Stimulated activated CD8-positive, alpha-beta memory T cell treated with anti-CD3 and anti-CD28 coated beads, Interleukin-4, amount 100 ng/mL, for 48 hours (primary cell): Measurements from ENCODE around the gene COL28A1.

Experiments
- DNase-seq: peaks from one replicate; pipeline ENCODE4 v3.0.0-alpha.2; 2020

The COL28A1 gene

DNA sequence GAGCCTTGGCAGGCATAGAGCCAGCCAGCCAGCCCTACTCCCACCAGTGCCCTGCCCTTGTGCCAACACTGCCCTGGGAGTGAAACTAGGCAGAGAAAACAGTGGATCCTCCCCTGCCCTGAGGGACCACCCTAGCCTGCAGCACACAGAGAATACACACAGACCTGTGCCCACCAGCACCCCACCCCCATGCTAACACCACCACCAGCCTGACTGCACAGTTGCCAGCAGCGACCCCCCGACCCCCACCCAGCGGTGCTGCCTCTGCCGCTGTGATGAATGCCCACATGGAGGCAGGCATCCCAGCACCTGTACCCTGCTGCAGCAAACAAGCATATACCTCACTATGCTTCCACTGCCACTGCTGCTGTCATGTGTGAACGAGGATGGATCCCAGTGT is 21.6 kb upstream of the COL28A1 start:
- DNase-seq: no peak

DNA sequence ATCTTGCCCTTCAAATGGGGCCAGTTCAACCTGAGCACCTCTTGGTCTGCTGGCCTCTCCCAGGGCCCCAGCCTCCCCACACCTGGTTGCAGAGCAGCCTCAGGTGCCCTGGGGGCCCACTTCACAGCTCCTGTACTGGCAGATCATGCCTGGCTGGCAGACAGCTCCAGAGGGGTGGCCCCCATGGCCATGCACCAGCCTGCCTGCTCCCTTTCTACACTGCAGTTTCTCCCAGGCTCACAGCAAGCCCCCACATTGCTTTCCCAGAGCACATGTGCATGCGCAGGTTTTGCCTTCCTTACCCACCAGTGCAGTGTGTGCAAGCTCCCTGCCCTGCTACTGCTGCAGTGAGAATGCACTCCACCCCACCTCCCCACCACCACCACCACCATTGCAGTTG is 21.2 kb upstream of the COL28A1 start:
- DNase-seq: no peak

GRCh38 chr7:7554649-7555575 is 19.2 kb upstream of the COL28A1 start:
- DNase-seq: no peak

- DNase-seq: no peak
These were observed 18.4 kb upstream of the COL28A1 start for GRCh38 chr7:7554021-7554432.

- no peak for DNase-seq
These were observed 17.7 kb upstream of the COL28A1 start for GRCh38 chr7:7553386-7553785.

GRCh38 chr7:7552199-7552598 is 16.5 kb upstream of the COL28A1 start:
- no peak for DNase-seq

DNA sequence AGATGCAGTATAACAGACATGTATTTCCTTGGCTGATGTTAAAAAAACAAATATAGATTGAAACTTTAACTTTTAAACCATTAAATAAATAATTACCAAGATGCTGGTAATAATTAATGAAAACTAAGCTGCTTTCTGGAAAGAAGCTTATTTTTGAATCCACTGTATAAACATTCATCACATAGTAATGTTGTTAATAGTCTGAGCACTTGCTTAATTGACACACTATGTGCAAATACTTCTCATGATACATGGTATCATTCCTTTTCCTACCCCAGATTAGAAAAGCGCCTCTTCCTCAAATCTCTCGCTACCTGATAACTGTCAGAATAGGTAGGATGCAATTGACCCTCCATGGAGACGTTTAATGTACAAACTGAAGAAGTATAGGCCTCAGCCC is 15.0 kb upstream of the COL28A1 start:
- no peak for DNase-seq

DNA sequence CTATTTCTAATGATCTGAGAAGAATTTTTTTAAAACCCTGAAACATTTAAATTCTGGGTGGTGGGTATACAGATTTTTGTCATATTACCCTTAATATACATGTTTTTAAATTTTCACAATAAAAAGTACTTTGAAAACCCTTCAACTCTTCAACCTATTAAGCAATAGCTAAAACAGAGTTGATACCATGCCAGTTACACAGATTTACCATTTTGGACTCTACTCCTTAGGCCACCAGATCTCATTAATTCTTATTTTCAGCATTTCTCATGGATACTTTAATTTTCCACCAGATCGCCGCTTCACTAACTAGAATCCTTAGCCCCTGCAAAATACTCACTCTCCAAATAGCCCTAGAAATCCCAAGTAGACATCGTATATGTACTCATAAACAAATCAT is 12.7 kb upstream of the COL28A1 start:
- no peak for DNase-seq

DNA sequence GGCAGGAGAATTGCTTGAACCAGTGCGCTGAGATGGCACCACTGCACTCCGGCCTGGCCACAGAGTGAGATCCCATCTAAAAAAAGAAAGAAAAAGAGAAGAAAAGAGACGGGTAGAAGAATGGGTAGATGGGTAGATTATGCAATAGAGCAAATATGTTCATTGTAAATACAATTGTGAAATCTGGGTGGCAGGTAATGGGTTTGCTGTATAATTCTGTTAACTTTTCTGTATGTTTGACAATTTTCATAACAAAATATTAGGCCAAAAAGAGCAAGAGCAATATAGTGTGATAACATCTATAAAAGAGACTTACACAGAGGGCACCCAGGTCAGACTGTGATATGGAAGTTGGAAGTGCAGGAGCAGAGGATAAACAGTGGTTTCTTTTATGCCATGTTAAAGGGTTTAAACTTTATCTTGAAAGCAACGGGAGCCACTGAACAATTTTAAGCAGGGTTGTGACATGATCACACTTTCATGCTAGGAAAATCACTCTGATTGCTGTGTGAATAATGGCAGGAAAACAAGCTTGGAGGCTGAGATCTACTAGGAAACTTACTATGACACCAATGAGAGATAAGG is 6.7 kb upstream of the COL28A1 start:
- DNase-seq: no peak

DNA sequence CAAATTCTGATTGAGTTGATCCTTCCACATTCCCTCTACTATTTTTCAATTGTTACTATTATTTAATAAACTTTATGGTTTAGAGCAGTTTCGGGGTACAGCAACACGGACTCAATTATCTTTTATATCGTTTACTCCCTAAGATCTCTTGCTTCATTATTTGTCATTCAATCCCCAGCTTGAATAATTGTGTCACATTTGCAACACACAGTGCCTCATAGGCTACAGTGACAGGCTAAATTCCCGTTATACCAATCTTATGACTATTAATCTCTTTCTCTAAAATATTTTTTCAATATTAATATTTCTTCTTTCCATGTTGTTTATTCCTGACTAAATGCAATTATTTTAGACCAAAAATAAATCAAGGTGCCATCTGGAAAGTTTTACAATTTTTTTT is 4.0 kb upstream of the COL28A1 start:
- no peak for DNase-seq

DNA sequence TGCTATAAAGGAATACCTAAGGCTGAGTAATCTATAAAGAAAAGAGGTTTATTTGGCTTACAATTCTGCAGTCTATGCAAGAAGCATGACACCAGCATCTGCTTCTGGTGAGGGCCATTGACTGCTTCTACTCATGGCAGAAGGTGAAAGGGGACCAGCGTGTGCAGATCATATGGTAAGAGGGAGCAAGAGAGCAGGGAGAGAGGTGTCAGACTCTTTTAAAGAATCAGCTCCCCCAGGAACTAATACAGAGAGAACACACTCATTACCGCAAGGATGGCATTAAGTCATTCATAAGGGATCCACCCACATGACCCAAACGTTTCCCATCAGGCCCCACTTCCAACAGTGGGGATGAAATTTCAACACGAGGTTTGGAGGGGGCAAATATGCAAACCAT is 3.5 kb upstream of the COL28A1 start:
- no peak for DNase-seq

- no peak for DNase-seq
These were observed 2.0 kb upstream of the COL28A1 start for GRCh38 chr7:7537711-7538110.

DNA sequence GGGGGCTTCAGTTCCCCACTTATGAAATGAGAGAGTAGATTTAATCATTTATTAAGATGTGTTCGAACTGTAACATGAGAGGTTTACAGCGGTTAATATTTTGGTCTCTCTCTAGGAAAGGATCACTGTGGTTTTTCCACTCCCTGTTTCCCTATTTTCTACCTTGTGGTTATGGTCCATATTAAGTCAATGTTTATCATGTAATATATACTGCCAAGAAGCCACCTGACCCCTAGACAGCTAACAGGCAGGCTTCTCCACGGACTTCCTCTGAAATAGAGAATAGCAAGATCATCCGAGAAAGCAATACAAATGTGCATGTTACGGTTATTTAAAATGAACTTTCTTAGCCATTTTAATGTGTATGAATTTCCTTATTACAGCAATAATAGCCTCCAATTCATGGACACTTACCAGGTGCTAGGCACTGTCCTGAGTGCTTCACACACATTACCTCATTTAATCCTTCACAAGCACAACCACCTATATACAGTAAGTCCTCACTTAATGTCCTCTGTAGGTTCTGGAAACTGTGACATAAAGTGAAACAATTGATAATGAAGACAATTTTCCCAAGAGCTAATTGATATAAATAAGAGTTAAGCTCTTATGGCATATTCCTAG is 835 bp upstream of the COL28A1 start:
- DNase-seq: no peak

GRCh38 chr7:7533831-7534430 is 1.7 kb downstream of the COL28A1 start:
- DNase-seq: no peak

- no peak for DNase-seq
These were observed 6.3 kb downstream of the COL28A1 start for GRCh38 chr7:7529328-7529727.

- no peak for DNase-seq
These were observed 8.6 kb downstream of the COL28A1 start for GRCh38 chr7:7527047-7527446.

DNA sequence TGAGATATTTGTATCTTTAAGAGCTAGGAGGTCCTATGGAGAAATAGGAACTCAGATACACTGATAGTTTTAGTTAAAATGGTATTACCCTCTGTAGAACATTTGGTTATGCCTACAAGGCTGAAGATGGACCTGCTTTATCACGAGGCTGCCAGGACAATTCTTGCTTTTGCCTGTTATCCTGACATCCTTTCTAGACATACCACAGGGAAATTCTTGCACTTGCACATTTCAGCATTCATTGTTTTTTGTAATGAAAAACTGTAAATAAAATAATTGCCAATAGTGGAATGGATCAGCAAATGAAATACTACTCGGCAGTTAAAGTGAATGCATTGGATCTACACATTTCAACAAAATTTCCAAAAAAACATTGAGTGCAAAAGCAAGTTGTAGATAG is 9.7 kb downstream of the COL28A1 start:
- DNase-seq: no peak

DNA sequence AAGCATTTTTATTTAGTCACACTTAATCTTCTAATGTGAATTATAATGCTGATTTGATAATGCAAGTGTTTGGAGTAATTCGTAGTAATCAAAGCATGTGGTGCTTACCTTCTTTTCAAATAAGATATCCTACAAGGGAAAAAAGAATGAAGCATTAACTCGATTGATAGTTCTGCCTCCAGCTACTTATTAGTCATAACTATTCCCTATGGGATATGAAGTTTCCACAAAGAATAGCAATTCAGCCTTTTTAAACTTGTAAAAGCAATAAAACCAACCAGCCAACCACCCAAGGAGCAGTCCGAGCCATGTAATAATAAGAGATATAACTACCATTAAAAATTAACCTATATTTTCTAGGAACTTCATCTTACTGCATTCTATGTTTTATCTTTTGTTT is 11.6 kb downstream of the COL28A1 start:
- DNase-seq: no peak

DNA sequence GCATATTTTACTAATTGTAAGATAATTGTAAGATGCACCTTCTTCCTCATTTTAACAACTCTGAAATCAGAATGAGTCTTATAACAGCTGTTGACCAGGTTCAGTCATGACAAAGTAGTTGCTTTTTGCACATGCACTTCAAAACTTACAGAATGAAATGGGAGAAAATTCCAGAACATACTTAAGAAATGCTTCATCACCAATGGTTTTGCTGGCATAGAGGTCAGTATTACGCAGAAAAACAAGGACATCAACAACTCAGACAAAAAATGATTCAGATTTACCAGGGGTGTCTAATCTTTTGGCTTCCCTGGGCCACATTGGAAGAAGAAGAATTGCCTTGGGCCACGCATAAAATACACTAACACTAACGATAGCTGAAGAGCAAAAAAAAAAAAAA is 13.3 kb downstream of the COL28A1 start:
- no peak for DNase-seq

DNA sequence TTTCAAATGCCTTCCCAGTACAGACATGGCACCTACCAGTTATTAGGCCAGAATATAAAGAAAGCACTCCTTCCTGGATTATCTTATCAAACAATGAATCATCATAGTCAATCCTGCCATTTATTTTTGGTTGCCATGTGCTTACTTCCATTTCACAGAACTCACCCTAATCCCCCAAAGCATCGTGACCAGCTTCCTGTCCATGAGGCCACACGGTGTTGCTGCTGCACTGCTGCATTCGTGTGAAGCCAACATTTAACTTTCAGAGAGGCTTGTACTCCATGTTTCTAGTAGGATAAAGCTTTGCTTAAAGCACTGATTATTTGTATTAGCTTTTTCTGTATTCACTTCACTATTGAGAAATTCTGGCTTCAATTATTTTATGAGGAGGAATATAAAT is 14.4 kb downstream of the COL28A1 start:
- DNase-seq: no peak

DNA sequence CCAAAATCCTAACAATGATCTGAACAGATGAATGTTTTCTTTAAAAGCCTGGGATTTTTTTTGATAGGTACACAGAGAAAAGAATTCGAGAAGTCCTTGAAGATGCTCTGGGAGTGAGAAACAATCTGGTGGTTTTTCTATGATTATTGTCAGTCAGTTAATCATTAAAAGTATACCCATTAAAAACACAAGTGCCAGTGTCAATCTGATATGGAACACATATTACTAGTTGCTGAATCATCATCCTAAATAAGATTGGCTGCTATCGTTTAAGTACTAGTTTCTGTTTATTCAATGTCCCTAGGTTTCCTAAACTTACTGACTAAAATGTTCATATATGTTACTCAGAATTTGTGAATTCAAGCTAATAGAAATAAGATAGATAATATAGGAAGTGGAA is 16.1 kb downstream of the COL28A1 start:
- DNase-seq: no peak

GRCh38 chr7:7519056-7519455 is 16.6 kb downstream of the COL28A1 start:
- no peak for DNase-seq

GRCh38 chr7:7517754-7518153 is 17.9 kb downstream of the COL28A1 start:
- no peak for DNase-seq

DNA sequence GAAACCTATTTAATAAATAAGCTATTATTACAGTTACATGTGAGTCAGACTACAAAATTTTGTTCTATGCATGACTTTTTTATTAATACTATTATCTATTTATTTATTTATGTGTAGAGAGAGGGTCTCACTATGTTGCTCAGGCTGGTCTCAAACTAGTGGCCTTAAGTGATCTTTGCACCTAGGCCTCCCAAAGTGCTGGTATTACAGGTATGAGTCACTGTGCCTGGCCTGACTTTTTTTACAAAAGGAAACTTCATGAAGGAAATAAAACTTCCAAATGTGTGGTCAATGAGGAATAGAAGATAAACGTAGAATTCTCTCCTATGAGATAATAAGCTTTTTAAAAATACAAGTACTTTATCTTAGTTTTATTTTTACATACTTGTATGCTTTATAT is 19.0 kb downstream of the COL28A1 start:
- no peak for DNase-seq
